Activated CD8-positive, alpha-beta T cell treated with anti-CD3 and anti-CD28 coated beads for 36 hours (primary cell): Measurements from ENCODE around the gene PSMA7. TPM values are rescaled to one million over a fixed set of nuclear protein-coding genes. Genes with fewer than 3 reads are reported as not detected.

ENCODE experiments used
- ATAC-seq: fragments of 200-7000 bp; cut with Tn5 transposase; one replicate; pipeline ENCODE4 v1.10.0; 2021; ENCODE audit warnings: mild to moderate bottlenecking, moderate library complexity
- CTCF ChIA-PET: fragments of 350-600 bp; sonication (Branson Sonifier 250); formaldehyde crosslinking; loops from one replicate; lab custom pipeline; 2021; ENCODE audit warnings: antibody characterized with exemption; lab: Charles Lee
- POLR2A ChIA-PET: fragments of 350-600 bp; sonication (Branson Sonifier 250); formaldehyde crosslinking; loops from one replicate; lab custom pipeline; 2021; ENCODE audit warnings: antibody characterized with exemption; lab: Charles Lee
- DNase-seq: peaks from one replicate; pipeline ENCODE4 v3.0.0-alpha.2; 2020
- H3K27ac Mint-ChIP-seq: one replicate; pipeline ENCODE4 v1.8.0; 2021; ENCODE audit warnings: mild to moderate bottlenecking, mixed read lengths
- H3K27me3 Mint-ChIP-seq: one replicate; pipeline ENCODE4 v1.8.0; 2021; ENCODE audit warnings: mixed read lengths
- H3K36me3 Mint-ChIP-seq: one replicate; pipeline ENCODE4 v1.8.0; 2021; ENCODE audit warnings: low read depth, mixed read lengths
- H3K4me1 Mint-ChIP-seq: one replicate; pipeline ENCODE4 v1.8.0; 2021; ENCODE audit warnings: low read depth, mixed read lengths
- H3K4me3 Mint-ChIP-seq: one replicate; pipeline ENCODE4 v1.8.0; 2021; ENCODE audit warnings: mild to moderate bottlenecking, moderate library complexity, mixed read lengths
- H3K9me3 Mint-ChIP-seq: one replicate; pipeline ENCODE4 v1.8.0; 2021; ENCODE audit warnings: mixed read lengths
- CTCF ChIP-seq: fragments of 200-600 bp; IDR thresholded peaks from one replicate; pipeline ENCODE4 v1.8.0; 2022; ENCODE audit warnings: antibody characterized with exemption, mild to moderate bottlenecking
- intact Hi-C: fragments of 100-400 bp; cut with micrococcal nuclease; formaldehyde crosslinking; loops from one replicate; pipeline ENCODE4 v1.10.0; 2022
- total RNA-seq, 2 experiments: library from RNA; stranded (reverse); gene quantifications; one replicate each; pipeline ENCODE4 v1.2.3, GENCODE V29; 2021

The PSMA7 gene
- total RNA-seq, 2 experiments from 2014 or later: 286 to 289 TPM

GRCh38 chr20:62138204-62138543 lies 5.0 kb downstream of the PSMA7 start:
- CTCF ChIA-PET: interaction anchor here (1.3 to 2.9 kb wide), 2 partner anchors 105 to 127 kb away, joined by 3 to 19 read pairs; no protein-coding TSS in a partner anchor
- Mint-ChIP-seq H3K36me3 (peaks cover 66% of the 10 kb centered on the region), H3K4me1 (peaks cover 44% of the 10 kb centered on the region), H3K27ac (peak overlapping the region; percentile 26), H3K27me3 (no peaks in the 10 kb centered on the region), H3K9me3 (no peaks in the 10 kb centered on the region), H3K4me3 (no peak overlapping the region)
- ATAC-seq: no peak
- POLR2A ChIA-PET: interaction anchor here (1.0 to 2.6 kb wide), 5 partner anchors 8 to 128 kb away, joined by 3 to 11 read pairs (median 3); partner anchors contain the start of gene TAF4
- no peak for TF ChIP-seq CTCF
- intact Hi-C loops: no loop called here
- no peak for DNase-seq

- CTCF ChIA-PET: interaction anchor here (0.7 to 2.9 kb wide), 4 partner anchors 10 to 127 kb away, joined by 3 to 19 read pairs (median 4); no protein-coding TSS in a partner anchor
- ATAC-seq: no peak
- no peaks in the 10 kb centered on the region for H3K9me3 Mint-ChIP-seq
- DNase-seq: no peak
- TF ChIP-seq CTCF: no peak
- POLR2A ChIA-PET: interaction anchor here (1.0 to 2.6 kb wide), 4 partner anchors 8 to 127 kb away, joined by 3 to 11 read pairs (median 3); partner anchors contain the start of gene TAF4
- intact Hi-C loops: no loop called here
- H3K4me1 Mint-ChIP-seq: peaks cover 46% of the 10 kb centered on the region
- H3K27me3 Mint-ChIP-seq: no peaks in the 10 kb centered on the region
- H3K27ac Mint-ChIP-seq: peak overlapping the region; percentile 4
- H3K4me3 Mint-ChIP-seq: no peak overlapping the region
- H3K36me3 Mint-ChIP-seq: peaks cover 68% of the 10 kb centered on the region
These were observed 5.6 kb downstream of the PSMA7 start for GRCh38 chr20:62137478-62138203.

GRCh38 chr20:62137092-62137384 lies 6.2 kb downstream of the PSMA7 start:
- no peak for DNase-seq
- CTCF ChIA-PET: interaction anchor here (0.7 to 4.9 kb wide), 5 partner anchors 10 to 126 kb away, joined by 3 to 28 read pairs (median 19); no protein-coding TSS in a partner anchor
- peaks cover 70% of the 10 kb centered on the region for H3K36me3 Mint-ChIP-seq
- no peak overlapping the region for H3K4me3 Mint-ChIP-seq
- no peak for ATAC-seq
- H3K9me3 Mint-ChIP-seq: no peaks in the 10 kb centered on the region
- POLR2A ChIA-PET: interaction anchor here (1.0 to 1.3 kb wide), 2 partner anchors 12 to 127 kb away, joined by 3 read pairs; no protein-coding TSS in a partner anchor
- intact Hi-C loops: no loop called here
- TF ChIP-seq CTCF: peak; percentile 53
- H3K27ac Mint-ChIP-seq: peak overlapping the region; percentile 64
- H3K4me1 Mint-ChIP-seq: peaks cover 50% of the 10 kb centered on the region
- H3K27me3 Mint-ChIP-seq: no peaks in the 10 kb centered on the region

GRCh38 chr20:62136283-62137091 lies 6.7 kb downstream of the PSMA7 start:
- POLR2A ChIA-PET: interaction anchor here (0.6 to 1.6 kb wide), 4 partner anchors 11 to 50 kb away, joined by 3 to 5 read pairs (median 4); partner anchors contain the start of gene LSM14B
- intact Hi-C loops: no loop called here
- peak overlapping the region; percentile 64 for H3K27ac Mint-ChIP-seq
- TF ChIP-seq CTCF: peak; percentile 87
- H3K9me3 Mint-ChIP-seq: no peaks in the 10 kb centered on the region
- H3K27me3 Mint-ChIP-seq: no peaks in the 10 kb centered on the region
- CTCF ChIA-PET: interaction anchor here (0.6 to 4.9 kb wide), 12 partner anchors 11 to 130 kb away, joined by 3 to 28 read pairs (median 4); partner anchors contain the start of gene TAF4
- no peak overlapping the region for H3K4me3 Mint-ChIP-seq
- peaks cover 68% of the 10 kb centered on the region for H3K36me3 Mint-ChIP-seq
- peaks cover 47% of the 10 kb centered on the region for H3K4me1 Mint-ChIP-seq
- ATAC-seq (peak; percentile 63), DNase-seq (peak; percentile 84)
